Mucosa of descending colon (tissue), 3 donors: ENCODE measurements around the gene ZNF804B. TPM values are rescaled to one million over a fixed set of nuclear protein-coding genes. Genes with fewer than 3 reads are reported as not detected.
"Not testable (repeated sequence)": the region's sequence is repeated elsewhere in the genome, so short reads cannot be mapped to it uniquely, and the experiment has no call there.

Experiments used
- ATAC-seq: fragments of 200-7000 bp; cut with Tn5 transposase; one replicate; pipeline ENCODE4 v1.9.1; 2020; ENCODE audit warnings: mild to moderate bottlenecking, moderate library complexity
- DNase-seq, 3 donors: peaks; one replicate each; pipeline ENCODE4 v3.0.0-alpha.2; 2020
- H3K36me3 ChIP-seq: fragments of 200-600 bp; one replicate; pipeline ENCODE4 v1.8.0; 2021; ENCODE audit warnings: low read depth, mild to moderate bottlenecking
- H3K4me1 ChIP-seq: fragments of 200-600 bp; one replicate; pipeline ENCODE4 v1.8.0; 2021; ENCODE audit warnings: low read depth, mild to moderate bottlenecking
- H3K4me3 ChIP-seq: fragments of 200-600 bp; one replicate; pipeline ENCODE4 v1.8.0; 2021; ENCODE audit warnings: mild to moderate bottlenecking
- H3K9me3 ChIP-seq: fragments of 200-600 bp; one replicate; pipeline ENCODE4 v1.8.0; 2021; ENCODE audit warnings: mild to moderate bottlenecking
- intact Hi-C, 2 donors: fragments of 100-400 bp; cut with DNase I in 1 of 2; cut with micrococcal nuclease in 1 of 2; formaldehyde crosslinking; loops; one replicate each; pipeline versions ENCODE4 v1.11.0 to v1.11.1; 2022; cut with DNase I, micrococcal nuclease
- total RNA-seq, 3 donors: library from RNA; stranded (reverse); fragmentation: NEBNext Ultra II Directional in 2 of 3; extraction: Animal tissue kit (Norgen Biotek cat#: 25700) in 2 of 3; gene quantifications; one replicate each; pipeline versions ENCODE4 v1.2.1 to v1.2.4, GENCODE V29; 2021 to 2023
- TF ChIP-seq, protein P1 (sequence below): fragments of 200-600 bp; IDR thresholded peaks from one replicate; pipeline ENCODE4 v1.8.0; 2022; ENCODE audit warnings: antibody characterized with exemption, mild to moderate bottlenecking
- donor health status: DM: no; HTN: no; CAD: no; lungs with moderate emphysema.
- donor health status: DM: no; HTN: no; CAD: no.
- donor health status: DM: no; HTN: yes; CAD: no.

The ZNF804B gene
- total RNA-seq, 3 donors from 2014 or later, result 0.06 TPM; not detected in 2

DNA sequence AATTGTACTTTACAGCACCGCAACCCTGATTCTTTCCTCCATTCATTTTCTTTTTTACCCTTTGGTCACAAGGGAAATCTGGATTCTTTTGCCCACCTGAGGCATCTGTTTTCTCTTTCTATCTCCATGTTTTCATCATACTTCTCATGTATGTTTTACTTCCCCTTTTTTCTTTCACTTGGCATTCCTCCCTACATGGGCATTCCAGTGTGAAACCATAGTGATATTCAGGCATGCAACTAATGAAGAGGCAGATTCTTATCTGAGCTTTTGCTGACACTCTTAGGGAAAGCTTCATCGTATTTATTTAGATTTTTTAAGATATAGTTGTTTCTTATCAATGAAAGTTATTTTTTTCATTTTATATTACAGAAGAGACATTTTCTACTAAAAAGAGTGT, 441.3 kb downstream of the ZNF804B start:
- no peaks in the 10 kb centered on the region for H3K4me1 ChIP-seq
- no peak overlapping the region for H3K4me3 ChIP-seq
- ATAC-seq (no peak), DNase-seq (no peak)
- TF ChIP-seq, protein P1, sequence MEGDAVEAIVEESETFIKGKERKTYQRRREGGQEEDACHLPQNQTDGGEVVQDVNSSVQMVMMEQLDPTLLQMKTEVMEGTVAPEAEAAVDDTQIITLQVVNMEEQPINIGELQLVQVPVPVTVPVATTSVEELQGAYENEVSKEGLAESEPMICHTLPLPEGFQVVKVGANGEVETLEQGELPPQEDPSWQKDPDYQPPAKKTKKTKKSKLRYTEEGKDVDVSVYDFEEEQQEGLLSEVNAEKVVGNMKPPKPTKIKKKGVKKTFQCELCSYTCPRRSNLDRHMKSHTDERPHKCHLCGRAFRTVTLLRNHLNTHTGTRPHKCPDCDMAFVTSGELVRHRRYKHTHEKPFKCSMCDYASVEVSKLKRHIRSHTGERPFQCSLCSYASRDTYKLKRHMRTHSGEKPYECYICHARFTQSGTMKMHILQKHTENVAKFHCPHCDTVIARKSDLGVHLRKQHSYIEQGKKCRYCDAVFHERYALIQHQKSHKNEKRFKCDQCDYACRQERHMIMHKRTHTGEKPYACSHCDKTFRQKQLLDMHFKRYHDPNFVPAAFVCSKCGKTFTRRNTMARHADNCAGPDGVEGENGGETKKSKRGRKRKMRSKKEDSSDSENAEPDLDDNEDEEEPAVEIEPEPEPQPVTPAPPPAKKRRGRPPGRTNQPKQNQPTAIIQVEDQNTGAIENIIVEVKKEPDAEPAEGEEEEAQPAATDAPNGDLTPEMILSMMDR, result no peak
- intact Hi-C loops, result no loop called here
- H3K36me3 ChIP-seq, result no peaks in the 10 kb centered on the region
- peaks cover 3% of the 10 kb centered on the region for H3K9me3 ChIP-seq

DNA sequence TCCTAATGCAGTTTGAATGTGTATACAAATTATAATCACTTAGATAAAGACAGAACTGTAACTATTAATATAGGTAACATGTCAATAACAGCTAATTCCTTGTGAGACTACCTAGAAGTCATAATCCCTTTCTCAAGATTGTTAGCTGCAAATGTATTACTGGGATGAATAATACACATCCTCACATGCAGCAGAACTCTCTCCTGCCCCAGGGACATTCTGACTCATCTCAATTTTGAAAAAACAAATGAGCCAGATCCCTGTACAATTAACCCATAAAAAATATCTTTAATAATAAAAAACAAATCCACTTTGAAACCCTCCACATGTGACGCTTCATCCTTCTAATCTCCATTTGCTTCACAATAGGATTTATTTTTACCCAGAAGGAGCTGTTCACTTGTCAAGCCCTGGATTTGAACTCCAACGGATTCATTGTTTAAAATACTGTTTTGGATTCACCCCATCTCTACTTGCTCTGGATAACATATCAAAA, 464.4 kb downstream of the ZNF804B start:
- peaks cover 10% of the 10 kb centered on the region for H3K9me3 ChIP-seq
- H3K4me1 ChIP-seq, result no peaks in the 10 kb centered on the region
- intact Hi-C loops, result no loop called here
- no peaks in the 10 kb centered on the region for H3K36me3 ChIP-seq
- no peak for DNase-seq
- no peak overlapping the region for H3K4me3 ChIP-seq
- TF ChIP-seq, protein P1, result no peak
- ATAC-seq, result no peak

GRCh38 chr7:89228688-89229171, 469.2 kb downstream of the ZNF804B start:
- intact Hi-C loops, H3K4me3 ChIP-seq, ATAC-seq, DNase-seq, H3K9me3 ChIP-seq, H3K4me1 ChIP-seq, H3K36me3 ChIP-seq: not testable (repeated sequence)

- H3K36me3 ChIP-seq, result no peaks in the 10 kb centered on the region
- no peak overlapping the region for H3K4me3 ChIP-seq
- H3K4me1 ChIP-seq, result no peaks in the 10 kb centered on the region
- H3K9me3 ChIP-seq, result peaks cover 8% of the 10 kb centered on the region
- DNase-seq (no peak), ATAC-seq (no peak)
- TF ChIP-seq, protein P1, result no peak
- intact Hi-C loops, result no loop called here
These were observed 478.7 kb downstream of the ZNF804B start for GRCh38 chr7:89238156-89238555.

DNA sequence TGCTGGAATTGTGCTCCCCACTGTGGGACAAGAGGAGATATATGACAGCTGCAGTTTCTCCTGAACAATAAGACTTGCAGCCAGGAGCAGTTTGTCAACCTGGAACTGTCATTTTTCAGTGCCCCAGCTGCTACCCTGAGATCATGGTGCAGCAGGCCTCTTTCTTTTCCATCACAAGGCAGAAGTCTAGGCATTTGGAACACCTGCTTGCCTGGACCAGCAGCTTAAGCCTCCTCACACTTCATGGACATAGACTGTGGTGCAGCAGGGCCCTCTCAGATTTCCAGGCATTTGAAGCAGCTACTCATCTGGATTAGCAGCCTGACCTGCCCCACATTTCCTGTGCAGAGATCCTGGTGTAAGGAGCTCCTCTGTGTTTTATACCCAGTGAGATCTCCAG, 486.7 kb downstream of the ZNF804B start:
- no peak overlapping the region for H3K4me3 ChIP-seq
- H3K36me3 ChIP-seq, result no peaks in the 10 kb centered on the region
- intact Hi-C loops, result no loop called here
- no peak for DNase-seq
- H3K9me3 ChIP-seq, result peaks cover 34% of the 10 kb centered on the region
- TF ChIP-seq, protein P1, result no peak
- H3K4me1 ChIP-seq, result no peaks in the 10 kb centered on the region
- no peak for ATAC-seq

GRCh38 chr7:89247207-89247606, 487.7 kb downstream of the ZNF804B start:
- Histone ChIP-seq H3K9me3 (peaks cover 29% of the 10 kb centered on the region), H3K4me3 (no peak overlapping the region), H3K36me3 (no peaks in the 10 kb centered on the region), H3K4me1 (no peaks in the 10 kb centered on the region)
- ATAC-seq (no peak), DNase-seq (no peak)
- TF ChIP-seq, protein P1, result no peak
- intact Hi-C loops, result no loop called here
